PC-3 (cell line): Measurements from ENCODE around the gene RYR2. TPM values are rescaled to one million over a fixed set of nuclear protein-coding genes. Genes with fewer than 3 reads are reported as not detected.

ENCODE experiments used
- ATAC-seq: fragments of 200-7000 bp; cut with Tn5 transposase; 2 replicates; pipeline ENCODE4 v1.9.1; 2020; ENCODE audit warnings: mild to moderate bottlenecking, moderate library complexity
- BruUV-seq: library from RNA; stranded (reverse); fragments of 400-500 nt; replicated peaks from 2 replicates; lab custom pipeline; 2021; lab: Mats Ljungman, UMichigan
- CTCF ChIA-PET: fragments of 300-600 bp; sonication (Branson Sonifier 250); formaldehyde crosslinking; loops from one replicate; lab custom pipeline; 2022; ENCODE audit warnings: antibody characterized with exemption; lab: Charles Lee
- POLR2A ChIA-PET: fragments of 300-600 bp; sonication (Branson Sonifier 250); formaldehyde crosslinking; loops from one replicate; lab custom pipeline; 2022; ENCODE audit warnings: antibody characterized with exemption; ENCODE audit not compliant: unreplicated experiment; lab: Charles Lee
- DNase-seq: peaks from one replicate; pipeline ENCODE4 v3.0.0-alpha.2; 2015
- H2AFZ ChIP-seq: fragments of 300-600 bp; sonication (generic); 2 replicates; pipeline ENCODE4 v1.6.0; 2016; ENCODE audit warnings: antibody characterized with exemption, low read length
- H3F3A ChIP-seq: fragments of 300-600 bp; sonication (generic); one replicate; pipeline ENCODE4 v1.6.0; 2017; ENCODE audit warnings: antibody characterized with exemption, low read length, control low read depth, mild to moderate bottlenecking; ENCODE audit not compliant: unreplicated experiment
- H3K27ac ChIP-seq: fragments of 300-600 bp; sonication (generic); 2 replicates; pipeline ENCODE4 v1.5.1; 2016; ENCODE audit warnings: mild to moderate bottlenecking, low read length
- H3K27me3 ChIP-seq: fragments of 300-600 bp; sonication (generic); 2 replicates; pipeline ENCODE4 v1.6.1; 2016; ENCODE audit warnings: low read length, mixed read lengths
- H3K36me3 ChIP-seq: fragments of 300-600 bp; sonication (generic); 2 replicates; pipeline ENCODE4 v1.6.1; 2016; ENCODE audit warnings: low read depth, mixed run types, low read length, mixed read lengths
- H3K4me1 ChIP-seq: fragments of 300-600 bp; sonication (generic); 2 replicates; pipeline ENCODE4 v1.5.1; 2016; ENCODE audit warnings: low read length; ENCODE audit not compliant: insufficient read depth
- H3K4me2 ChIP-seq: fragments of 300-600 bp; sonication (generic); 2 replicates; pipeline ENCODE4 v1.6.0; 2016; ENCODE audit warnings: low read length
- H3K4me3 ChIP-seq: fragments of 300-600 bp; sonication (generic); 2 replicates; pipeline ENCODE4 v1.5.1; 2016; ENCODE audit warnings: mild to moderate bottlenecking, low read length, mixed read lengths
- H3K79me2 ChIP-seq: fragments of 300-600 bp; sonication (generic); 2 replicates; pipeline ENCODE4 v1.6.1; 2017; ENCODE audit warnings: low read length, mixed read lengths
- H3K9ac ChIP-seq: fragments of 300-600 bp; sonication (generic); 2 replicates; pipeline ENCODE4 v1.6.0; 2016; ENCODE audit warnings: mild to moderate bottlenecking, low read length
- H3K9me2 ChIP-seq: fragments of 300-600 bp; sonication (generic); replicated peaks from 2 replicates; pipeline ENCODE4 v1.6.1; 2016; ENCODE audit warnings: mixed run types, low read length, mixed read lengths
- H3K9me3 ChIP-seq: fragments of 300-600 bp; sonication (generic); 2 replicates; pipeline ENCODE4 v1.6.1; 2016; ENCODE audit warnings: low read length, mixed read lengths
- H4K20me1 ChIP-seq: fragments of 300-600 bp; sonication (generic); 2 replicates; pipeline ENCODE4 v1.6.1; 2016; ENCODE audit warnings: low read length, mixed read lengths
- CTCF ChIP-seq: fragments of 300-600 bp; sonication (generic); conservative IDR thresholded peaks from 2 replicates; pipeline ENCODE4 v1.5.1; 2017; ENCODE audit warnings: antibody characterized with exemption, low read depth, mild to moderate bottlenecking, low read length
- EZH2 ChIP-seq: fragments of 300-600 bp; sonication (generic); IDR thresholded peaks from one replicate; pipeline ENCODE4 v1.6.1; 2017; ENCODE audit warnings: antibody characterized with exemption, mild to moderate bottlenecking, low read length; ENCODE audit not compliant: unreplicated experiment
- EZH2phosphoT487 ChIP-seq: fragments of 300-600 bp; sonication (generic); IDR thresholded peaks from 2 replicates; pipeline ENCODE4 v1.6.1; 2018; ENCODE audit warnings: mild to moderate bottlenecking, antibody characterized with exemption, low read length, borderline replicate concordance
- intact Hi-C: fragments of 100-400 bp; cut with micrococcal nuclease; formaldehyde crosslinking; loops from 2 replicates; pipeline ENCODE4 v1.9.0; 2023
- total RNA-seq: library from RNA; depleted of rRNA; stranded (reverse); fragments of >200 nt; gene quantifications from 2 replicates; pipeline ENCODE4 v1.2.3, GENCODE V29; 2014

RYR2 gene
- total RNA-seq, 1 experiment from 2014 or later = not detected

- H3K9me2 ChIP-seq = no peaks in the 10 kb centered on the region
- H3K27me3 ChIP-seq = peaks cover 38% of the 10 kb centered on the region
- ChIA-PET POLR2A (no interaction called here), CTCF (interaction anchor here (0.6 kb wide), 1 partner anchor 1042 kb away, joined by 8 read pairs; no protein-coding TSS in a partner anchor)
- no TSS peak for BruUV-seq
- no peak for DNase-seq
- H3K27ac ChIP-seq = no peak overlapping the region
- no peak overlapping the region for H2AFZ ChIP-seq
- no peak overlapping the region for H3K9ac ChIP-seq
- H3K4me3 ChIP-seq = no peak overlapping the region
- no peak for TF ChIP-seq EZH2phosphoT487
- no peak for TF ChIP-seq CTCF
- no peak for TF ChIP-seq EZH2
- H3K4me2 ChIP-seq = no peak overlapping the region
- H3F3A ChIP-seq = no peaks in the 10 kb centered on the region
- H3K9me3 ChIP-seq = no peaks in the 10 kb centered on the region
- intact Hi-C loops = no loop called here
- H3K36me3 ChIP-seq = no peaks in the 10 kb centered on the region
- H3K4me1 ChIP-seq = no peaks in the 10 kb centered on the region
- H3K79me2 ChIP-seq = no peaks in the 10 kb centered on the region
- no peaks in the 10 kb centered on the region for H4K20me1 ChIP-seq
- ATAC-seq = no peak
Measured at GRCh38 chr1:237650809-237651208, 608.8 kb downstream of the RYR2 start.

- no TSS peak for BruUV-seq
- H3F3A ChIP-seq = no peaks in the 10 kb centered on the region
- H3K9me3 ChIP-seq = no peaks in the 10 kb centered on the region
- H3K4me2 ChIP-seq = no peak overlapping the region
- no peaks in the 10 kb centered on the region for H4K20me1 ChIP-seq
- H3K27me3 ChIP-seq = peaks cover 8% of the 10 kb centered on the region; the same call in 1 of the 2 replicates
- TF ChIP-seq EZH2phosphoT487 = no peak
- no peak for TF ChIP-seq CTCF
- TF ChIP-seq EZH2 = no peak
- intact Hi-C loops = no loop called here
- ATAC-seq (no peak), DNase-seq (no peak)
- no peaks in the 10 kb centered on the region for H3K4me1 ChIP-seq
- H3K27ac ChIP-seq = no peak overlapping the region
- H3K4me3 ChIP-seq = no peak overlapping the region
- CTCF ChIA-PET = no interaction called here
- H3K79me2 ChIP-seq = no peaks in the 10 kb centered on the region
- H3K9me2 ChIP-seq = no peaks in the 10 kb centered on the region
- H2AFZ ChIP-seq = no peak overlapping the region
- H3K36me3 ChIP-seq = no peaks in the 10 kb centered on the region
- POLR2A ChIA-PET = no interaction called here
- H3K9ac ChIP-seq = no peak overlapping the region
Measured at GRCh38 chr1:237655778-237656177, 613.8 kb downstream of the RYR2 start.

GRCh38 chr1:237664348-237664747 is 622.4 kb downstream of the RYR2 start:
- Histone ChIP-seq H3K9me3 (no peaks in the 10 kb centered on the region), H3K4me3 (no peak overlapping the region), H3F3A (no peaks in the 10 kb centered on the region), H3K9ac (no peak overlapping the region), H3K27me3 (0 out of 2 replicates have a peak, but pooled peaks cover 3% of the 10 kb centered on the region), H3K4me2 (no peak overlapping the region), H3K79me2 (no peaks in the 10 kb centered on the region), H3K36me3 (no peaks in the 10 kb centered on the region), H3K9me2 (no peaks in the 10 kb centered on the region), H4K20me1 (no peaks in the 10 kb centered on the region), H2AFZ (no peak overlapping the region), H3K4me1 (no peaks in the 10 kb centered on the region), H3K27ac (no peak overlapping the region)
- no peak for ATAC-seq
- no peak for TF ChIP-seq EZH2
- no peak for TF ChIP-seq CTCF
- TF ChIP-seq EZH2phosphoT487 = no peak
- CTCF ChIA-PET = no interaction called here
- intact Hi-C loops = no loop called here
- BruUV-seq = no TSS peak
- POLR2A ChIA-PET = no interaction called here
- no peak for DNase-seq
